ENCODE data around the gene PDE6B. TPM values are rescaled to one million over a fixed set of nuclear protein-coding genes. Genes with fewer than 3 reads are reported as not detected.
A peak's percentile ranks its signal among the peaks of the same experiment; 100 is the strongest.

The PDE6B gene
- total and polyA plus RNA-seq, 2 experiments from 2014 or later = 3.4 to 5.0 TPM

DNA sequence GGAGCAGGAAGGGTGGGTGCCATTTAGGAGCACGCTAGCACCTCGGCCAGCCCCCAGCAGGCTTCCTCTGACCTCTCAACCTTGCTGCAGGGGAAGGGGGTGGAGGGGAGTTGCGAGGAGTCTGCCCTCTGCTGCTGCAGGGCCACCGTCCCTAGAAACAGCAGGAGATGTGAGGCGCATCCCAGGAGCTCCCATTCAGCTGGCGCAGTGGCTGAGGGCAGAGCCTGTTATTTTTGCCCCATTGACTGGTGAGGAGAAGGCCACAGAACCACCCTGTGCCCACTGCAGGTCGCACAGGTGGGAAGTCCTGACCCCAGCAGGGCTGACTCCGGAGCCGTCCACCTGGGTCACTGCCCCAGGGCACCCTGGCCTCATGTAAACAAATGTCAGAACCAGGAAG, 8.0 kb downstream of the PDE6B start (continued):
- TF ChIP-seq, protein P1, sequence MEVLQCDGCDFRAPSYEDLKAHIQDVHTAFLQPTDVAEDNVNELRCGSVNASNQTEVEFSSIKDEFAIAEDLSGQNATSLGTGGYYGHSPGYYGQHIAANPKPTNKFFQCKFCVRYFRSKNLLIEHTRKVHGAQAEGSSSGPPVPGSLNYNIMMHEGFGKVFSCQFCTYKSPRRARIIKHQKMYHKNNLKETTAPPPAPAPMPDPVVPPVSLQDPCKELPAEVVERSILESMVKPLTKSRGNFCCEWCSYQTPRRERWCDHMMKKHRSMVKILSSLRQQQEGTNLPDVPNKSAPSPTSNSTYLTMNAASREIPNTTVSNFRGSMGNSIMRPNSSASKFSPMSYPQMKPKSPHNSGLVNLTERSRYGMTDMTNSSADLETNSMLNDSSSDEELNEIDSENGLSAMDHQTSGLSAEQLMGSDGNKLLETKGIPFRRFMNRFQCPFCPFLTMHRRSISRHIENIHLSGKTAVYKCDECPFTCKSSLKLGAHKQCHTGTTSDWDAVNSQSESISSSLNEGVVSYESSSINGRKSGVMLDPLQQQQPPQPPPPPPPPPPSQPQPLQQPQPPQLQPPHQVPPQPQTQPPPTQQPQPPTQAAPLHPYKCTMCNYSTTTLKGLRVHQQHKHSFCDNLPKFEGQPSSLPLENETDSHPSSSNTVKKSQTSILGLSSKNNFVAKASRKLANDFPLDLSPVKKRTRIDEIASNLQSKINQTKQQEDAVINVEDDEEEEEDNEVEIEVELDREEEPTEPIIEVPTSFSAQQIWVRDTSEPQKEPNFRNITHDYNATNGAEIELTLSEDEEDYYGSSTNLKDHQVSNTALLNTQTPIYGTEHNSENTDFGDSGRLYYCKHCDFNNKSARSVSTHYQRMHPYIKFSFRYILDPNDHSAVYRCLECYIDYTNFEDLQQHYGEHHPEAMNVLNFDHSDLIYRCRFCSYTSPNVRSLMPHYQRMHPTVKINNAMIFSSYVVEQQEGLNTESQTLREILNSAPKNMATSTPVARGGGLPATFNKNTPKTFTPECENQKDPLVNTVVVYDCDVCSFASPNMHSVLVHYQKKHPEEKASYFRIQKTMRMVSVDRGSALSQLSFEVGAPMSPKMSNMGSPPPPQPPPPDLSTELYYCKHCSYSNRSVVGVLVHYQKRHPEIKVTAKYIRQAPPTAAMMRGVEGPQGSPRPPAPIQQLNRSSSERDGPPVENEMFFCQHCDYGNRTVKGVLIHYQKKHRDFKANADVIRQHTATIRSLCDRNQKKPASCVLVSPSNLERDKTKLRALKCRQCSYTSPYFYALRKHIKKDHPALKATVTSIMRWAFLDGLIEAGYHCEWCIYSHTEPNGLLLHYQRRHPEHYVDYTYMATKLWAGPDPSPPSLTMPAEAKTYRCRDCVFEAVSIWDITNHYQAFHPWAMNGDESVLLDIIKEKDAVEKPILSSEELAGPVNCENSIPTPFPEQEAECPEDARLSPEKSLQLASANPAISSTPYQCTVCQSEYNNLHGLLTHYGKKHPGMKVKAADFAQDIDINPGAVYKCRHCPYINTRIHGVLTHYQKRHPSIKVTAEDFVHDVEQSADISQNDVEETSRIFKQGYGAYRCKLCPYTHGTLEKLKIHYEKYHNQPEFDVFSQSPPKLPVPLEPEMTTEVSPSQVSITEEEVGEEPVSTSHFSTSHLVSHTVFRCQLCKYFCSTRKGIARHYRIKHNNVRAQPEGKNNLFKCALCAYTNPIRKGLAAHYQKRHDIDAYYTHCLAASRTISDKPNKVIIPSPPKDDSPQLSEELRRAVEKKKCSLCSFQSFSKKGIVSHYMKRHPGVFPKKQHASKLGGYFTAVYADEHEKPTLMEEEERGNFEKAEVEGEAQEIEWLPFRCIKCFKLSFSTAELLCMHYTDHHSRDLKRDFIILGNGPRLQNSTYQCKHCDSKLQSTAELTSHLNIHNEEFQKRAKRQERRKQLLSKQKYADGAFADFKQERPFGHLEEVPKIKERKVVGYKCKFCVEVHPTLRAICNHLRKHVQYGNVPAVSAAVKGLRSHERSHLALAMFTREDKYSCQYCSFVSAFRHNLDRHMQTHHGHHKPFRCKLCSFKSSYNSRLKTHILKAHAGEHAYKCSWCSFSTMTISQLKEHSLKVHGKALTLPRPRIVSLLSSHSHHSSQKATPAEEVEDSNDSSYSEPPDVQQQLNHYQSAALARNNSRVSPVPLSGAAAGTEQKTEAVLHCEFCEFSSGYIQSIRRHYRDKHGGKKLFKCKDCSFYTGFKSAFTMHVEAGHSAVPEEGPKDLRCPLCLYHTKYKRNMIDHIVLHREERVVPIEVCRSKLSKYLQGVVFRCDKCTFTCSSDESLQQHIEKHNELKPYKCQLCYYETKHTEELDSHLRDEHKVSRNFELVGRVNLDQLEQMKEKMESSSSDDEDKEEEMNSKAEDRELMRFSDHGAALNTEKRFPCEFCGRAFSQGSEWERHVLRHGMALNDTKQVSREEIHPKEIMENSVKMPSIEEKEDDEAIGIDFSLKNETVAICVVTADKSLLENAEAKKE (CRISPR knock-in tag; IDR thresholded peaks at IDR 0.05) = no peak
- TF ChIP-seq JUNB (IDR thresholded peaks at IDR 0.05; ENCODE audit: unreplicated experiment) (no peak), CREB1 (CRISPR knock-in tag; IDR thresholded peaks at IDR 0.05; ENCODE audit: low read depth) (no peak)

DNA sequence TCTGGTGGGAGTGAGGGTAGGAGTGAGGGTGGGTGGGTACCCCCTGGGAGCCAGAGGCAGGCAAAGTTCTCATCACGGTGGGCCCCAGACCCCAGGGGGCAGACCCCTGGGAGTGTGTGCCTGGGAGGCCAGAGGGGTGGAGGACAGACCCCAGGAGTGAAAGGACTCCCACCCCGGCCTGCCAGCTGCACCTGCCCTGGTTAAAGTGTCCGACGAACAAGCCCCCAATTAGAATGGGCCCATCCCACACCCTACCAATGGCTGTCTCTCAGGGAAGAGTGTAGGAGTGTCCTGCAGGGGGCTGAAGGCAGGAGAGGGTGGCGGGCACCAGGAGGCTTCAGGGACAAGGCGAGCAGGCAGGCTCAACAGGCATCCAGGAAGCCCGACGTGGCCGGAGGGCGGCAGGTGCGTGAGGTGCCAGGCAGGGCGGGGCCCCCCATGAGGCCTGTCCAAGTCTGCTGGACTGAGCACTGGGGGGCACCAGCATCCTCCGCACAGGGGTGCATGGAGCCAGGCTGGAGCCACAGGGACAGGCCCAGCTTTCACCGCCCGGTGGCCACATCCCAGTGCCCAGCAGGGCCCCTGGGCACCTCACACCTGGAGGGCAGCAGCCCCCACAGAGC, 8.7 kb downstream of the PDE6B start:
- no peaks in the 10 kb centered on the region for H3K4me1 ChIP-seq (ENCODE audit: insufficient read depth)
- H3K27ac ChIP-seq (ENCODE audit: low read depth) = no peak overlapping the region
- H4K20me1 ChIP-seq (replicated peaks; ENCODE audit: insufficient read depth) = no peaks in the 10 kb centered on the region
- no peak overlapping the region for H3K4me3 Mint-ChIP-seq
- DNase-seq (ENCODE audit: low spot score) = no peak
- peaks cover 8% of the 10 kb centered on the region; the same call in 1 of the 3 replicates for H3K36me3 Mint-ChIP-seq (ENCODE audit: low read depth)
- TF ChIP-seq, protein P2, sequence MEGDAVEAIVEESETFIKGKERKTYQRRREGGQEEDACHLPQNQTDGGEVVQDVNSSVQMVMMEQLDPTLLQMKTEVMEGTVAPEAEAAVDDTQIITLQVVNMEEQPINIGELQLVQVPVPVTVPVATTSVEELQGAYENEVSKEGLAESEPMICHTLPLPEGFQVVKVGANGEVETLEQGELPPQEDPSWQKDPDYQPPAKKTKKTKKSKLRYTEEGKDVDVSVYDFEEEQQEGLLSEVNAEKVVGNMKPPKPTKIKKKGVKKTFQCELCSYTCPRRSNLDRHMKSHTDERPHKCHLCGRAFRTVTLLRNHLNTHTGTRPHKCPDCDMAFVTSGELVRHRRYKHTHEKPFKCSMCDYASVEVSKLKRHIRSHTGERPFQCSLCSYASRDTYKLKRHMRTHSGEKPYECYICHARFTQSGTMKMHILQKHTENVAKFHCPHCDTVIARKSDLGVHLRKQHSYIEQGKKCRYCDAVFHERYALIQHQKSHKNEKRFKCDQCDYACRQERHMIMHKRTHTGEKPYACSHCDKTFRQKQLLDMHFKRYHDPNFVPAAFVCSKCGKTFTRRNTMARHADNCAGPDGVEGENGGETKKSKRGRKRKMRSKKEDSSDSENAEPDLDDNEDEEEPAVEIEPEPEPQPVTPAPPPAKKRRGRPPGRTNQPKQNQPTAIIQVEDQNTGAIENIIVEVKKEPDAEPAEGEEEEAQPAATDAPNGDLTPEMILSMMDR (conservative IDR thresholded peaks at IDR 0.05; ENCODE audit: low read depth in 2 of 2) = 0 out of 4 replicates have a peak, but pooled peaks of 1 of the 2 experiments have one; percentile 2
- TF ChIP-seq, protein P3, sequence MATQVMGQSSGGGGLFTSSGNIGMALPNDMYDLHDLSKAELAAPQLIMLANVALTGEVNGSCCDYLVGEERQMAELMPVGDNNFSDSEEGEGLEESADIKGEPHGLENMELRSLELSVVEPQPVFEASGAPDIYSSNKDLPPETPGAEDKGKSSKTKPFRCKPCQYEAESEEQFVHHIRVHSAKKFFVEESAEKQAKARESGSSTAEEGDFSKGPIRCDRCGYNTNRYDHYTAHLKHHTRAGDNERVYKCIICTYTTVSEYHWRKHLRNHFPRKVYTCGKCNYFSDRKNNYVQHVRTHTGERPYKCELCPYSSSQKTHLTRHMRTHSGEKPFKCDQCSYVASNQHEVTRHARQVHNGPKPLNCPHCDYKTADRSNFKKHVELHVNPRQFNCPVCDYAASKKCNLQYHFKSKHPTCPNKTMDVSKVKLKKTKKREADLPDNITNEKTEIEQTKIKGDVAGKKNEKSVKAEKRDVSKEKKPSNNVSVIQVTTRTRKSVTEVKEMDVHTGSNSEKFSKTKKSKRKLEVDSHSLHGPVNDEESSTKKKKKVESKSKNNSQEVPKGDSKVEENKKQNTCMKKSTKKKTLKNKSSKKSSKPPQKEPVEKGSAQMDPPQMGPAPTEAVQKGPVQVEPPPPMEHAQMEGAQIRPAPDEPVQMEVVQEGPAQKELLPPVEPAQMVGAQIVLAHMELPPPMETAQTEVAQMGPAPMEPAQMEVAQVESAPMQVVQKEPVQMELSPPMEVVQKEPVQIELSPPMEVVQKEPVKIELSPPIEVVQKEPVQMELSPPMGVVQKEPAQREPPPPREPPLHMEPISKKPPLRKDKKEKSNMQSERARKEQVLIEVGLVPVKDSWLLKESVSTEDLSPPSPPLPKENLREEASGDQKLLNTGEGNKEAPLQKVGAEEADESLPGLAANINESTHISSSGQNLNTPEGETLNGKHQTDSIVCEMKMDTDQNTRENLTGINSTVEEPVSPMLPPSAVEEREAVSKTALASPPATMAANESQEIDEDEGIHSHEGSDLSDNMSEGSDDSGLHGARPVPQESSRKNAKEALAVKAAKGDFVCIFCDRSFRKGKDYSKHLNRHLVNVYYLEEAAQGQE (IDR thresholded peaks at IDR 0.05; ENCODE audit: unreplicated experiment) = no peak
- no peaks in the 10 kb centered on the region for H3K9me2 ChIP-seq (ENCODE audit: insufficient read depth)
- no peak overlapping the region for H3K4me3 ChIP-seq
- no peaks in the 10 kb centered on the region for H3F3A ChIP-seq (replicated peaks; ENCODE audit: low read depth)
- peaks cover 21% of the 10 kb centered on the region for H3K9me3 Mint-ChIP-seq
- H2AFZ ChIP-seq = no peak overlapping the region
- no peaks in the 10 kb centered on the region for H3K79me2 ChIP-seq (replicated peaks; ENCODE audit: insufficient read depth)
- peaks cover 21% of the 10 kb centered on the region for H3K27me3 Mint-ChIP-seq (ENCODE audit: insufficient read depth, low read depth, poor library complexity)
- no peaks in the 10 kb centered on the region; the same call in 2 of the 3 replicates for H3K4me1 Mint-ChIP-seq
- no peaks in the 10 kb centered on the region for H3K36me3 ChIP-seq (ENCODE audit: insufficient read depth)
- no peaks in the 10 kb centered on the region for H3K27me3 ChIP-seq (ENCODE audit: insufficient read depth)
- ATAC-seq = peak; percentile 51
- no peak overlapping the region for H3K27ac Mint-ChIP-seq
- H3K4me2 ChIP-seq = no peak overlapping the region

All from GM23338 (cell line).